AML-193 (cell line): ENCODE results near the gene LMAN2.
"Not testable (repeated sequence)": the region's sequence is repeated elsewhere in the genome, so short reads cannot be mapped to it uniquely, and the experiment has no call there.

ENCODE experiments used
- DNase-seq, 2 experiments: peaks; one replicate each; lab custom pipeline; 2025; lab: John Stamatoyannopoulos, UW

The LMAN2 gene

DNA sequence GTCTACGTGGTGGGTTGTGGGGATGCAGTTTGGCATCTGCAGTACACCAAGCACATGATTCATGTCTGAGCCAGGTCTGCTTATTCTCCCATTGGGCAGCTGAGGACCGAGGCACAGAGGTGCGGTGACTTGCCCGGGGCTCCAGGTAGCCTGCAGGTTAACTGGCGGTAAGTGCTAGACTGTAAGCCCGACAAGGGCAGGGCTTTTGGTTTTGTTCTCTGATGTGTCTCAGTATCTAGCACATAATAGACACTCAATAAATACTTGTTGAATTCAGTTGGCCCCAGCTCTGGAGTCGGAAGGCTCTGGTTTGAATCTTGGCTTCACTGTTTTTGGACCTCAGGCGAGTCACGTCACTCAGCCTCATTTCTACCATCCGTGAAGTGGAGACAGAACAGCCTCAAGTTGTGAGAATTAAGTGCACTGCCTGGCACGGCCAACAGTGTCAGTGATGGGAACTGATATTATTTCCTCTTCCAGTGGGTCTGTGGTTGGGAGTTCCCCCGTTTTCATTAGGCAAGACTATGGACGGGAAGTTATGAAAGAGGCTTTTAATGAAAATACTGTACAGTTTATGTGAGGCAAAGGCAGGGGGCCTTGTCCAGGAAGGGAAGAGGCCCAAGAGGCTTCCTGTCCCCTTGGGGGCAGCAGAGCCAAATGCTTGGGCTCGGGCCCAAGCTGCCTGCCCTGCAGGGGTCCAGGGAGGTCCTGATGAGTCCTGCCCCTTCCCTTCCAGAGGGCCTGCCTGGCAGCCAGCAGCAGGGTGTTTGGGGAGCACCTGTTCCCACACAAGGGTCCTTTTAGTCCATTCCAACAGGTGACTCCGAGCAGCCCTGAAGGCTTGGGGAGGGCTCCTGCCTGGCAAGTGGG, 44.6 kb downstream of the LMAN2 start:
- peak; percentile 96 for DNase-seq

DNA sequence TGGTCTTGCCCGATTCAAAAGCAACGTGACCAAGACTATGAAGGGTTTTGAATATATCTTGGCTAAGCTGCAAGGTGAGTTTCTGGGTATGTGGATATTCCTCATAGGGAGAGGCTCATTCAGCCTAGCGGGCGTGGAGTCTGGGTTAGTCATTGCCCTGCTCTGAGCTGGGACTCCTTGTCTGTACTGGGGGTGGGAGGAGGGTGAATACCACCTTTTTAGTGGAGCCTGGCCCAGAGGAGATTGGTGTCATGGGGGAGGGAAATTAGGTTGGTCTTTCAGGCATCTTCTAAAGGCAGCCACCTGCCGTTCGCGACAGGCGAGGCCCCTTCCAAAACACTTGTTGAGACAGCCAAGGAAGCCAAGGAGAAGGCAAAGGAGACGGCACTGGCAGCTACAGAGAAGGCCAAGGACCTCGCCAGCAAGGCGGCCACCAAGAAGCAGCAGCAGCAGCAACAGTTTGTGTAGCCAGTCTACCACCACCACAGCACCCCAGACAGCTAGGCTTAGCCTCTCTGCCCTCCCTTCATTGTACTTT, 45.3 kb downstream of the LMAN2 start:
- not testable (repeated sequence) for DNase-seq

DNA sequence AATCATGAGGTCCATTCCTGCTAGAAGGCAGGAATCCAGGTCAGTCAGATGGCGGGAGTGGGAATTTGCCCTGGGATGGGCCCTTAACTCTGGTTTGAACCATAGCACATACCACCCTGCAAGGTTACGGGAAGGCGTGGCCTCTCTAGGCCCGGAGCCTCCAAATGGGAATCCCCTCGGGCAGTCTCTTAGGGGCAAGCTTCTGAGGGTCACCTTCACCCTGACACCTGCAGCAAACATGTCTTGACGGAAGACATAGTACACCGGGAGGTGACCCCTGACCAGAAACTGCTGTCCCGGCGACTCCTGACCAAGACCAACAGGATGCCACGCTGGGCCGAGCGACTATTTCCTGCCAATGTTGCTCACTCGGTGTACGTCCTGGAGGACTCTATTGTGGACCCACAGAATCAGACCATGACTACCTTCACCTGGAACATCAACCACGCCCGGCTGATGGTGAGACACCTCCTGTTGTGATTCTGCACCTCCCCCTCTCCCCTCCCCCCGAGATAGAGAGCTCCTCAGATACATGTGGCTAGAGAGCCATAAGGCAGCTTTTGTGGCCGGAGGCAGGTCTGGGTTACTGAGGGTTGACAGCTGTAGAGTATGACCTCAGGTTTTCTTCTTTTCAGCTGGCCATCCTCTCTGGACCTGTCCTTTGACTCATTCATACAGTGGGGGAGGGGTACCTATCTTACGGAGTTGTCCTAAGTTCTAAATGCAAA, 46.9 kb downstream of the LMAN2 start:
- DNase-seq: peak in 1 of 2 experiments; percentile 17

DNA sequence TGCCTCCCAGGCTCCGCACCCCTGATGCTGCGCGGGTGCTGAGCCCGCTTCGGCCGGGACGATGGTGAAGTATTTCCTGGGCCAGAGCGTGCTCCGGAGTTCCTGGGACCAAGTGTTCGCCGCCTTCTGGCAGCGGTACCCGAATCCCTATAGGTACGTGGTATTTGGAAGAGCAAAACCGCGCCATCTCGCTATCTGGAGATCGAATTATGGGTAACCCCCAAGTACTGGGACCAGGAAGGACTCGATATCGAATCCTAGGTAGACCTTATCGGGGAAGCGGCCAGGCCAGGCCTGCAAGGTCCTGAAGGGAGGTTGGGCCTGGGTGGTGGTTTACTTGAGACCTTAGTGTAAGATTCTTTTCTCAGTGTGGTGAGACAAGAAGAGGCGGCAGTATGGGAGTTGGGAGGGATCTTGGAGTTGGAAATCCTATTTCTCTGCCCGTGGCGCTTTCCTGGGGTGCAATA, 47.5 kb downstream of the LMAN2 start:
- no peak for DNase-seq

DNA sequence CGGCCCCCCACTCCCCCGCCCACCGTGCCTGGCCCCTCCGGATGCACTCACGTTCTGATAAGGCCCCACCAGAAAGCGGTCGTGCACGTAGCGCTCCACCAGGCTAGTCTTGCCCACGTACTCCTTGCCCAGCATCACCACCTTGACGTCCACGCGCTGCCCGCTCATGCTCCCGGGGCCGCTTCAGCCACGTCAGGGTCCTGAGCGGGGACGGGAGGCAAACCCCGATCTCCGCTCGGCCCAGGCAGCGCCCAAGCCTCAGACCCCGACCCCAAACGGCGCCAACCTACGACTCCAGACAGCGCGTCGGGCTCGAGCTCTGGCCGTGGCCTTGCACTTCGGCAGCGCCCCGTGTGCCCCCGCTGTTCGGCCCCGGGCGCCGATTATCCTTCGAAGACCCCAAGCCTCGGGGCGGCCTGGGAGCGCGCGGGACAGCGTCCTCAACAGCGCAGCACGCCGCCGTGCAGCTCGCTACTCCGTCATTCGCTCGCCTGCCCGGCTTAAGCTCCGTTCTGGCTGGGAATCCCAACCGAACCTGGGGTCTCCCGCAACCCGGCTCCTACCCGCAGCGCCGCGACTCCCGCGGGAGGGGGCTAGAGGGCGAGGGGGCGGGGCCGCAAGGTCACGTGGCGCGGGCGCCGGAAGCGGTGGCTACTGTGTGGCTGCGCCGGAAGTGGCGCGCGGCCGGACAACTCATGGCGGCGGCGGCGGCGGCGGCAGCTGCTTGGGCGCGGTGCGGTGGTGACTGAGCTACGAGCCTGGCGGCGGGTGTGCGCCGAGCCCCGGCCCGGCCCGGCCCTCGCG, 48.1 kb downstream of the LMAN2 start, which contains the start of the genes PRELID1 and RAB24:
TSS of gene PRELID1 (plus strand) at position 679 of the 804 bp plus-strand sequence. CDS start 187 bp downstream, outside the sequence.
TSS of gene RAB24 (minus strand) at position 599 of the 804 bp plus-strand sequence. CDS start at position 168, 431 bp downstream.
- DNase-seq: peak; percentile 32 to 64

DNA sequence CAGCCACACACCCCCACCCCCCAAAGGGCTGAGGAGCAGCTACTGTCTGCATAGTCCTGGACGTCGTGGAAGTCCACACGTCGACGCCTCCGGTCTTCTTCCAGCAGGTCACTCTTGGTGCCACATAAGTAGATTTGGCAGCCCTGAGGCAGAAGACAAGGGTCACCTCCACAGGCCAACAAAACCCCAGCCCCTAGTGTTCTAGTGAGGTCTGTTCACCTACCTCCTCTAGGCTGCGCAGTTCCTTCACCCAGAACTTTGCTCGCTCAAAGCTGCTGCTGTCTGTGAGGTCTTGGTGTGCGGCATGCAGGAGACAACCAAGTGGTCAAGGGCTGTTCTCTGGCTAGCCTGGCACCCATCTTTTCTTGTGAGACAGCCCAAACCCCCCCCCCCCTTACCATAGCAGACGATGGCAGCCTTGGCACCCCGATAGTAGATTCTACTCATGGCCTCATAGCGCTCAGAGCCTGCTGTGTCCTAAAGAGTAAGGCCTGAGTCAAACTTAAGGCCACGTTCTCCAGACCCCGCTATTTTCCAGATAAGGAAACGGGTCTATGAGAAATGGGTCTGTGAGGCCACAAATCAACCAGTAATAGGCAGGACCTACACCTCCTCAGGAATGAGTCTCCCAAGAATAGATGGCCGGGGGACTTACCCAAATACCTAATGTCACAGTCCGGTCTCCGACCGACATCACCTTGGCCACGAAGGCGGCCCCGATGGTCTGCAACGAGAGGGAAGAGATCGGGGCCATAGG, 48.9 kb downstream of the LMAN2 start:
- peak; percentile 57 to 71 for DNase-seq

DNA sequence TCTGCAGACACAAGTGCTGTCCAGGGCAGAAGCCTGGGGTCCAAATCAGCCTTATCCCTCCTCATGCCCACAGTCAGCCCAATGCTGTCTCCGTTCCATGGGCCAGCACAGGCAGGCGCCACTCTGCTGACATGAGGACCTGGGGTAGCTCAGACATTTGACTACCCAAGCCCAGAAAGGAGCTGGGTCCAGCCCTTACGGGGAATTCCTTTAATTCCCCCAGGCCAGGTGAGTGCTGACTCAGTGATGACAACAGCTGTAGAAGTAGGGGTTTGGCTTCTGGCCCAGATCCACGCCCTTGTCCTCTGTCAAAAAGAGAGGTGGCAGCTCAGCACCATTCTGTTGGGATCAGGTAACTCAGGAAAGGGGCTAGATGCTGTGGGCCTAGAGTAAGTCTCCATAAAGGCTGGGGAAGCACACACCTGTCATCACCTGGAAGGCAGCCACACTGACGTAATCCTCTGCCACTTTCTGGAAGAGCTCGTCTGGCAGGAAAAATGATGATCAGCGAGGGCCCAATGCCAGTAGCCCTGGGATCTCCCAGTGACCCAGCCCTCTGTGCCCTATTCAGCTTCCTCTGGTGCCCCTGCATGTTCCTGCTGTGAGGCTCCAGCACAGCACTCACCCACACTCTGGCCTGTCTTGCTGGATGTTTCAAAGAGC, 49.8 kb downstream of the LMAN2 start:
- no peak for DNase-seq

DNA sequence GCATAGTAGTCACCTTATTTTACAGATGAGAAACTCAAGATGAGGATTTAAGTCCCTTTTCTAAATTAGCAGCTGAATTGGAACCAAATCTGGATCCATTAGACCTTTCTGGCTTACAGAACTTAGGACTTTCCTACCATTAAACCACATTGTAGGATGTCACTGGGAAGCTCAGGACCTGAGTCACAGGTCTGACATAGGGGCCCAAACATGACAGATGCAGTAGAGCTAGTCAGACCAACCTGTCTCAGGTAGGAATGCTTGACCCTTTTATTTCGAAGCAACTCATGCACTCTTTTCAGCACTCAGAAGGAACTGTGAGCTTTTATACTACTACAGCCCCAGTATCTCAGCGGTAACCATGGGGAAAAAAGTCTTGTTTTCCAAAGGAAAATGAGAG, 50.5 kb downstream of the LMAN2 start:
- DNase-seq: no peak

DNA sequence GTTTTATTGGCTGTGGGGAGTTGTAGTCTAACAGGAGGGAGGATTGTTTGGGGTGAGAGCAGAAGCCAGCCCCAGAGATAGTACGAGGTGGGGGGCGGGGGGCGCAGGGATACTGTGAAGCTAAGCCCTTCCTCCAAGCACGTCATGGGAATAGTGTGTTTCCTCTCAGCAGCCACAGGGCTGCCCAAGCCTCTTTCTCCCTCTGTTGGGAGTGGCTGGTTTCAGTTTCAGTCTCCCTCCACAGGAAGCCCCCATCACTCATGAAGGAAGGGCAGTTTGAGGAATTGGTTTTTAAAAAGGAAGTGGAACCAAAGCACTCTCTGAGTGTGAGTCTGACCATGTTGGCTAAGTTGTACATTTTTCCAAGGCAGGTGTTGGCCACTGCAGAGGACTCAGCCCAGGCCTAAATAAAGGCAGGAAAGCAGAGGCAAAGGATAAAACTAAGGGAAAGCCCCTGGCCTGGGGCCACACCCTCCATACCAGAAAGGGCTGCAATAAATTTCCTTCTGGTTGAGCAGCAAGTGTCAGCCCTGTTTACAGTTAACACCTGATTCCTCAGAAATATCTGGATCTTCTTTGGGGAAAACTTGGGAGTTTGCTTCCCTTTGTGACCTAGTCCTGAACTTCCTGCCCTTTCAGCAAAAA, 51.1 kb downstream of the LMAN2 start:
- DNase-seq: peak; percentile 80 to 86

DNA sequence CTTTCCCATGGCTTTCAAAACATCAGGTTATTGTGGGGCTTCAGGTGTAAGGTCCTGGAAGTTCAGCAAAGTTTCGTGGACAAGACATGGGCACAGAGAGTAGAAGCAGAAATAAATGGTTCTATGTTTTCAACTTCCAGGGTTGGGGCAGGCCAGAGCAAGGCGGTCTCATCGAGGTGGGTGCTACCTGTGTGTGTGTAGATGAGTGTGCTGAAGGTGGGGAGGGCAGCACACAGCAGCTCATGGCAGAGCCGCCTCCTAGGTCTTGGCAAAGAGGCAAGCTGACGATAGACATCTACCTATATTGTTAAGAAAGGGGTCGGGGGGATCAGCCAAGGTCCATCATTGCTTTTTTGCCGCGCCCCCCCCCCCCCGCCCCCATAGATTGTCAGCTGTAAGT, 51.8 kb downstream of the LMAN2 start:
- DNase-seq: no peak

DNA sequence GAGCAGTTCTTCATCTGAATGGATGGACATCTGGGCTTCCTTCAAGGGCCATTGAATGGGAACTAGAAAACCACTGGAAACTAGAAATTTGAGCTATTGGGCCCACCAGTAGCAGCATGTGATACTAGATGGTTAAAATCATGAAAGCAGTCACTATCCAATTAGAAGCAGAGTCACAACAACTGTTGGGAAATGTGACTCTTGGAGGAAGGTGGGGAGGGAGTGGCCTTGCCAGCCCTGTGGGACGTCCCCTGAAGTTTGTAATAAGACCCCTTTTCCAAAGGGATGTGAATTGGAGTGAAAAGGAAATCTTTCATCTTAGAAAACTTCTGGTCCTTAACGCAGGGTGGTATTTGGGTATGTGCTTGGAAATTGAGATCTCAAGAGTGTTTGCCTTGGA, 53.5 kb downstream of the LMAN2 start:
- no peak for DNase-seq

DNA sequence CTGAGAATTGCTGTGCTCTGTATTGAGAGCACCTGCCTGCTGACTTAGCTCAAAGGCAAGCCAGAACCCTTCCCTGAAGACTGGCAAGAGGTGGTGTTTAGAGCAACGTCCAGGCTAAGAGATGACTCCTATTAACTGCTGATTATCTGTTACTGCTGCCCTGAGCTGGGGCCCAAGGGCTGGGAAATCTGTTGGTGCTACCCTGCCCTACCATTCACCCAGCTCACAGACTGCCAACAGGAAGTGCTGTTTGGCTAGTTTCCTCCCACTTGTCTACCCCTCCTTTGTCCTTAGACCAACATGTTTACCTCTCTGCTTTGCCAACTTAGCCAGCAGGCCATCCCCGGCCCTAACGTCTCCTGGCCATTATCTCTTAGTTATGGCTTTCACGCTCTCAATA, 54.9 kb downstream of the LMAN2 start:
- peak in 1 of 2 experiments; percentile 44 for DNase-seq

DNA sequence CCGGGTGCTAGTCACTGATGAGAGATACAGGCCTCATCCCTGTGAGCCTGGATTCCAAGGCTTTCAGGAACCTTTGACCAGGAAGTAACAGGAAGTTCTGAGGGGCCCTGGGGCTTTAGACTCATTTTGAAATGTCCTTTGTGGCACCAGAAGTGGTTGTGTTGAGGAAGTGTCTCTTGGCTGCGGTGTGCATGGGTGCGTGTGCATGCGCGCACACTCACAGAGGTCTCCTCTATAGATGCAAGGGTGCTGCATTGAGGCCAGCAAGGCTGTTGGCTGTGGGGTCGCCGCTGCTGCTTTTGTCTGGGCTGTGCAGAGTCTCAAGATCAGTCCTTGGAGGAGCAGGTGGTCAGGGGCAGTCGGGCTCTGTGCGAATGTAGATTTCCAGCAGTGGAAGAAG, 55.5 kb downstream of the LMAN2 start:
- peak in 1 of 2 experiments; percentile 26 for DNase-seq

DNA sequence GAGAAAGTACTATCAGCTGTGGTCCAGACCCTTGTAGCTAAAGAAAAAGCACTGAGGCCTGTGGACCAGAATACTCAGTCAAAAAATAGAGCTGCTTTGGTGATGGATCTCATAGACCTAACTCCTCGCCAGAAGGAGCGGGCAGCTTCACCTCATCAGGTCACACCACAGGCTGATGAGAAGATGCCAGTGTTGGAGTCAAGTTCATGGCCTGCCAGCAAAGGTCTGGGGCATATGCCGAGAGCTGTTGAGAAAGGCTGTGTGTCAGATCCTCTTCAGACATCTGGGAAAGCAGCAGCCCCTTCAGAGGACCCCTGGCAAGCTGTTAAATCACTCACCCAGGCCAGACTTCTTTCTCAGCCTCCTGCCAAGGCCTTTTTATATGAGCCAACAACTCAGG, 56.8 kb downstream of the LMAN2 start:
- DNase-seq: no peak

DNA sequence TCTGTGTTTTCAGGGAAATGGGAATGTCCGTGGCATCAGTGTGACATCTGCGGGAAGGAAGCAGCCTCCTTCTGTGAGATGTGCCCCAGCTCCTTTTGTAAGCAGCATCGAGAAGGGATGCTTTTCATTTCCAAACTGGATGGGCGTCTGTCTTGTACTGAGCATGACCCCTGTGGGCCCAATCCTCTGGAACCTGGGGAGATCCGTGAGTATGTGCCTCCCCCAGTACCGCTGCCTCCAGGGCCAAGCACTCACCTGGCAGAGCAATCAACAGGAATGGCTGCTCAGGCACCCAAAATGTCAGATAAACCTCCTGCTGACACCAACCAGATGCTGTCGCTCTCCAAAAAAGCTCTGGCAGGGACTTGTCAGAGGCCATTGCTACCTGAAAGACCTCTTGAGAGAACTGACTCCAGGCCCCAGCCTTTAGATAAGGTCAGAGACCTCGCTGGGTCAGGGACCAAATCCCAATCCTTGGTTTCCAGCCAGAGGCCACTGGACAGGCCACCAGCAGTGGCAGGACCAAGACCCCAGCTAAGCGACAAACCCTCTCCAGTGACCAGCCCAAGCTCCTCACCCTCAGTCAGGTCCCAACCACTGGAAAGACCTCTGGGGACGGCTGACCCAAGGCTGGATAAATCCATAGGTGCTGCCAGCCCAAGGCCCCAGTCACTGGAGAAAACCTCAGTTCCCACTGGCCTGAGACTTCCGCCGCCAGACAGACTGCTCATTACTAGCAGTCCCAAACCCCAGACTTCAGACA, 57.5 kb downstream of the LMAN2 start:
- no peak for DNase-seq

DNA sequence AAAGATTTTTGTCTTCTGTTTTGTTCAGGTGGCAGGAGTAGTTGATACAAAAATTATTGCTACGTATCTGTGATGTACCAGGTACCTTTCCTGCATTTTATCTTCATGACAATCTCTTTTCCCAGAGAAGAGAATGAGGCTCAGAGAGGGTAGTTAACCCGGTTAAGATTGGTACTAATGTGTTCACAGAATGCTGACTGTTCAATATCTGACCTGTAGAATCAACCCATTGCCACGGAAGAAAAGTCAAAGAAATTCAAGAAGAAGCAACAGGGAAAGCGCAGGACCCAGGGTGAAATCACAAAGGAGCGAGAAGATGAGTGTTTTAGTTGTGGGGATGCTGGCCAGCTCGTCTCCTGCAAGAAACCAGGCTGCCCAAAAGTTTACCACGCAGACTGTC, 59.7 kb downstream of the LMAN2 start:
- DNase-seq: no peak

DNA sequence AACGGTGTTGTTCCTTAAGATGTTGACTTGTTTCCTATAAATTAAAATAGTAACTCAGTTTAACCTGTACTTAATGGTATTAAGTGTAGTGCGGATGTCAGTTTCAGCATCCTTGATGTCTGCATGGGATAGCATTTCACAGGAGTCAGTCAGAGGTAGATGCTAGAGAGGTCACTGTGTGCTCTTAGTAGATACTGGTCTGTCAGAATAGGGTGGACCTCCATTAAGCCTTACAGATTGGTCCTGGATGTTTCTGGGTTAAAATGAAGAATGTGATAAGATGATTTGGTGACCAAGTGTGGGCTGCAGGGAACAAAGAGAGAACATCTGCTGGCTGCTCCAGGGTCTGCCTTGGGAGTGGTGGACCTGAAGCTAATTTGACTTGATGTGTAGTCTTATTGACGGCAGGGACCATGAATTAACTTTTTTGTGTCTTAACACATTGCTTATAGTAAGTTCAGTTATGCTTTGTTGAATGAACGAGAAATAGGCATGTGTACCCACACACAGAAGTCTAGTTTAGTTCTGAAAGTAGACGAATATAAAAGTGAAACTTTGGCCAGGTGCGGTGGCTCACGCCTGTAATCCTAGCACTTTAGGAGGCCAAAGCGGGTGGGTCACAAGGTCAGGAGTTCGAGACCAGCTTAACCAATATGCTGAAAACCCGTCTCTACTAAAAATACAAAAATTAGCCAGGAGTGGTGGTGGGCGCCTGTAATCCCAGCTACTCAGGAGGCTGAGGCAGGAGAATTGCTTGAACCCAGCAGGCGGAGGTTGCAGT, 60.5 kb downstream of the LMAN2 start:
- no peak for DNase-seq

DNA sequence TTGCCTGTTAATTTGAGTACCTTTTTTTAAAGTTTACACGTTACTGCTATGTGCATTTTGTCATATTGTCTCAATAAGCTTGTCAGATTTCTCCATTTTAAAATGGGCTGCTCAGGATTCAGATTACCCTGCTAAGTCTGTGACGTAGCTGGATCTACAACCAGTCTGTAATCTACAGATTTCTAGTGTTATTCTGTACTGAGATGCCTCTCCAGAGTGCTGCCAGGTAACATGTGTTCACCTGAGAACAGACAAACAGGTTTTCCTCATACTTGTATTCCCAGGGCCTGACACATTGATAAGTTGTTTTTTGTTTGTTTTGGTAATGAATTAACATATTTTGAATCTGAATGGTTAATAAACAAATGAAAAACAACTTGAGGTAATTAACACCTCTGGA, 63.3 kb downstream of the LMAN2 start:
- DNase-seq: no peak
